Activated CD4-positive, alpha-beta memory T cell treated with anti-CD3 and anti-CD28 coated beads for 36 hours (primary cell): ENCODE data around the gene NINJ1. TPM values are rescaled to one million over a fixed set of nuclear protein-coding genes. Genes with fewer than 3 reads are reported as not detected.

Source experiments
- CTCF ChIA-PET: fragments of 350-600 bp; sonication (Branson Sonifier 250); formaldehyde crosslinking; loops from one replicate; lab custom pipeline; 2021; ENCODE audit warnings: antibody characterized with exemption, inconsistent platforms; lab: Charles Lee
- POLR2A ChIA-PET: fragments of 350-600 bp; sonication (Branson Sonifier 250); formaldehyde crosslinking; loops from one replicate; lab custom pipeline; 2021; ENCODE audit warnings: antibody characterized with exemption; lab: Charles Lee
- DNase-seq: peaks from one replicate; pipeline ENCODE4 v3.0.0-alpha.2; 2020
- H3K27ac Mint-ChIP-seq: one replicate; pipeline ENCODE4 v1.8.0; 2021; ENCODE audit warnings: mixed read lengths
- H3K27me3 Mint-ChIP-seq: one replicate; pipeline ENCODE4 v1.8.0; 2021; ENCODE audit warnings: mixed read lengths
- H3K36me3 Mint-ChIP-seq: one replicate; pipeline ENCODE4 v1.8.0; 2021; ENCODE audit warnings: mixed read lengths
- H3K4me1 Mint-ChIP-seq: one replicate; pipeline ENCODE4 v1.8.0; 2021; ENCODE audit warnings: low read depth, mixed read lengths
- H3K4me3 Mint-ChIP-seq: one replicate; pipeline ENCODE4 v1.8.0; 2021; ENCODE audit warnings: mild to moderate bottlenecking, mixed read lengths
- H3K9me3 Mint-ChIP-seq: one replicate; pipeline ENCODE4 v1.8.0; 2021; ENCODE audit warnings: mixed read lengths
- intact Hi-C: fragments of 100-400 bp; cut with micrococcal nuclease; formaldehyde crosslinking; loops from one replicate; pipeline ENCODE4 v1.15.1; 2023
- total RNA-seq, 2 experiments: library from RNA; stranded (reverse); gene quantifications; one replicate each; pipeline ENCODE4 v1.2.3, GENCODE V29; 2021

Gene NINJ1
- total RNA-seq, 2 experiments from 2014 or later = 77.9 to 82.0 TPM

DNA sequence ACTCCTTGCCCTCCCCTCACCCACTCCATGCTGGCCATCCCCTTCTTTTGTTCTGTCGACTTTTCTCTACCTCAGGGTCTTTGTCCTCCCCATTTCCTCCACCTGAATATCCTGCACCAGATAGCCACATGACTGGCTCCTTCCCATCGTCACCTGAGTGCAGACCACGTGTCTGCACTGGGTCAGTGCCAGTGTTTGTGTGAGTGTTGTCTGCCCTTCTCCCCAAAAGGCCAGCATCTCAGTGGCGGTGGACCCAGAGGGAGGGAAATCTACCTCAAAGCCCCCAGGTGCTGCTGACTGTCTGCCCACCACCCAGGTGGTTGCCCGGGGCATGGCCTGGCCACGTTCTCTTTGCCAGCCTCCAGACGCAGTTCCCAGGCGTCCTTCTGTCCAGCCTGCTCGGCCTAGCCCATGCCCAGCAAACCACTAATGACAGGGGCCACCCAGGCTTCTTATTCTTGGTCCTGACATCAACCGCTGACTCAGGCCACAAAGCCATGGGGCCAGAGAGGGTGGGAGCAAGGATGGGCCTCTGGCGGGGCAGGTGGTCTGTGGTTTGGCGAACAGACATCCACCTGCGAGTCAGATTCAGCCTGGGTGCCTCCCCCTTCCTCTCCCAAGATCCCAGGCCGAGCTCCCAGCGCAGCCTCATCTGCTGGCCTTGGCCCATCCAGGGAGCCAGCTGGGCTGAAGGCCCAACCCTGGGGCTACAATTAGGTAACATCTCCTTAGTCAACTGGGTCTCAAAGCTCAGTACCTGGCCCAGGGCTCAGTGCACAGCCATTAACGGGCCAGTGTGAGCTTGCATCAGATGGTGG lies 5.5 kb upstream of the NINJ1 start:
- intact Hi-C loops = loop anchor here (10.0 kb wide), 1 partner anchor 265 kb away; the partner anchor contains the start of gene ZNF484
- POLR2A ChIA-PET = no interaction called here
- H3K4me3 Mint-ChIP-seq = no peak overlapping the region
- H3K27me3 Mint-ChIP-seq = no peaks in the 10 kb centered on the region
- peaks cover 4% of the 10 kb centered on the region for H3K9me3 Mint-ChIP-seq
- no peak overlapping the region for H3K27ac Mint-ChIP-seq
- CTCF ChIA-PET = interaction anchor here (1.1 kb wide), 1 partner anchor 136 kb away, joined by 4 read pairs; no protein-coding TSS in a partner anchor
- H3K4me1 Mint-ChIP-seq = peaks cover 55% of the 10 kb centered on the region
- no peaks in the 10 kb centered on the region for H3K36me3 Mint-ChIP-seq
- no peak for DNase-seq

DNA sequence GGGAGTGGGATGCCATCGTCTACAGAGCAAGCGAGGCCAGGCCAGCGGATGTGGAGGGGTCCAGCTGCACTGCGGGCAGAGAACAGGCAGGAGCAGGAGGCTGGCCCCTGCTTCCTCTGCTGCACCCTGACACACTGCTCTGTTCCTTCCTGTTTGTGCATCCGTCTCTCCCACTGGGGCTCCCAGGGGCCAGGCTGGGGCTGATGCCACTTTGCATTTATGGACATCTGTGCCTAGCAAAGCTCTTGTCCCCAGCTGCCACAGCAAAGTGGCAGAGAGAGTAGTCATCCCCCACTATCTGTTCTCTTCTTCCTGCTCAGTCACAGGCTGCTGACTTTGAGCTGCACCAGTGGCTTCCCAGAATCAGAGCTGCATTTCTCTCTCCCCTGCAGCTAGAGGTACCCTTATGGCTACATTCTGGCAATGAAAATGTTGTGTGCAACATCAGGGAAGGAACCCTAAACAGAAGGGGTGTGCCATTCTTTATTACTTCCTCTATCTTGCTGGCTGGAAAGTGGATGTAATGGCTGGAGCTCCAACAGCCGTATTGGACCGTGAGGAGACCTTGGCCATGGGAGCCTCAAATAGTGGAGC lies 4.2 kb upstream of the NINJ1 start:
- Mint-ChIP-seq H3K4me1 (peaks cover 43% of the 10 kb centered on the region), H3K27ac (peak overlapping the region; percentile 39), H3K27me3 (no peaks in the 10 kb centered on the region), H3K4me3 (no peak overlapping the region), H3K9me3 (peaks cover 4% of the 10 kb centered on the region), H3K36me3 (no peaks in the 10 kb centered on the region)
- POLR2A ChIA-PET = no interaction called here
- intact Hi-C loops = no loop called here
- DNase-seq = no peak
- CTCF ChIA-PET = interaction anchor here (1.1 to 1.6 kb wide), 2 partner anchors 16 to 135 kb away, joined by 4 to 10 read pairs; no protein-coding TSS in a partner anchor

GRCh38 chr9:93137362-93137761 lies 3.3 kb upstream of the NINJ1 start:
- no peak for DNase-seq
- Mint-ChIP-seq H3K27me3 (no peaks in the 10 kb centered on the region), H3K27ac (no peak overlapping the region), H3K36me3 (peaks cover 9% of the 10 kb centered on the region), H3K4me3 (no peak overlapping the region), H3K9me3 (peaks cover 4% of the 10 kb centered on the region), H3K4me1 (peaks cover 47% of the 10 kb centered on the region)
- ChIA-PET CTCF (interaction anchor here (1.6 kb wide), 1 partner anchor 17 kb away, joined by 10 read pairs; no protein-coding TSS in a partner anchor), POLR2A (no interaction called here)
- intact Hi-C loops = no loop called here

GRCh38 chr9:93136011-93136440 lies 2.0 kb upstream of the NINJ1 start:
- intact Hi-C loops = no loop called here
- DNase-seq = no peak
- CTCF ChIA-PET = no interaction called here
- Mint-ChIP-seq H3K4me3 (no peak overlapping the region), H3K27ac (no peak overlapping the region), H3K36me3 (peaks cover 13% of the 10 kb centered on the region), H3K4me1 (peaks cover 53% of the 10 kb centered on the region), H3K27me3 (no peaks in the 10 kb centered on the region), H3K9me3 (peaks cover 4% of the 10 kb centered on the region)
- POLR2A ChIA-PET = no interaction called here

DNA sequence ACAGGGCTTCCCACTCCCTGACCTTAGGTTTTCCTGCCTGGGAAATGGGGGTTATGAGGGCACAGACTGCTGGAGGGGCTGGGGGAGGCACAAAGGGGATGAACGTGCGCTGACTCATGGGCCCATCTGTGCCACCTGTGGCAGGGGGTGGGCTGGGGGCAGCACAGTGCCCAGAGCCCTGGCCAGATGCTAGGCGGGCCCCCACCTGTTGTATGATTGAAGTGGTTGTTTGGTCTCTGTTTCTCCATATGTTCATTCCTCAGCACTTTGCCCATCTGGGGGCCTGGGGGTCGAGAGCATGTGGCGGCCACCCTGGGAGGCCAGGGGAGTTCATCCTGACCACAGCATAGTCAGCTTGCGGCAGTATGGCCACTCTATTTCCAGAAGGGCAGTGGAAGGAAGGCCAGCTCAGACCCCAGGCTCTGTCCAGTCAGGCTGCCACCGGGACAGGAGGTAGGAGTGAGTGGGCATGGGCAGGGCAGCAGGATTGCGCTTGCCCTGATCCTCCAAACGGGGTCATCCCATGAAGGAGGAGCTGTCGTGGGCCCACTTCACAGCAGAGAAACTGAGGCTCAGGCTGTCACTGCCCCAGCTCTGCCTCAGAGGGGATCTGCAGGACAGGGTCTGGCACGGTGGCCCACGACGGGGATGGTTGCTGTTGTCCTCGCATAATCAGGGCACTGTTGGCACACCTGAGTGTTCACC lies 841 bp upstream of the NINJ1 start:
- ChIA-PET CTCF (interaction anchor here (1.6 kb wide), 1 partner anchor 26 kb away, joined by 10 read pairs; no protein-coding TSS in a partner anchor), POLR2A (interaction anchor here (0.9 to 2.1 kb wide), 8 partner anchors 9 to 171 kb away, joined by 3 to 10 read pairs (median 6); no protein-coding TSS in a partner anchor)
- H3K4me3 Mint-ChIP-seq = peak overlapping the region; percentile 74
- intact Hi-C loops = loop anchor here (1.0 to 2.0 kb wide), 4 partner anchors 11 to 74 kb away; partner anchors contain the start of gene CARD19
- H3K27me3 Mint-ChIP-seq = no peaks in the 10 kb centered on the region
- no peak for DNase-seq
- H3K4me1 Mint-ChIP-seq = peaks cover 58% of the 10 kb centered on the region
- peaks cover 13% of the 10 kb centered on the region for H3K36me3 Mint-ChIP-seq
- H3K27ac Mint-ChIP-seq = peak overlapping the region; percentile 87
- H3K9me3 Mint-ChIP-seq = peaks cover 4% of the 10 kb centered on the region

GRCh38 chr9:93133681-93134014 lies 403 bp downstream of the NINJ1 start:
- Mint-ChIP-seq H3K4me1 (peaks cover 61% of the 10 kb centered on the region), H3K9me3 (peaks cover 4% of the 10 kb centered on the region), H3K27ac (peak overlapping the region; percentile 89), H3K36me3 (peaks cover 13% of the 10 kb centered on the region), H3K27me3 (no peaks in the 10 kb centered on the region), H3K4me3 (peak overlapping the region; percentile 94)
- ChIA-PET POLR2A (interaction anchor here (0.8 to 2.1 kb wide), 10 partner anchors 11 to 172 kb away, joined by 3 to 10 read pairs (median 6); no protein-coding TSS in a partner anchor), CTCF (interaction anchor here (0.9 to 1.6 kb wide), 3 partner anchors 23 to 74 kb away, joined by 3 to 10 read pairs (median 6); no protein-coding TSS in a partner anchor)
- intact Hi-C loops = loop anchor here (1.0 to 2.0 kb wide), 4 partner anchors 13 to 73 kb away; partner anchors contain the start of gene CARD19
- DNase-seq = no peak

DNA sequence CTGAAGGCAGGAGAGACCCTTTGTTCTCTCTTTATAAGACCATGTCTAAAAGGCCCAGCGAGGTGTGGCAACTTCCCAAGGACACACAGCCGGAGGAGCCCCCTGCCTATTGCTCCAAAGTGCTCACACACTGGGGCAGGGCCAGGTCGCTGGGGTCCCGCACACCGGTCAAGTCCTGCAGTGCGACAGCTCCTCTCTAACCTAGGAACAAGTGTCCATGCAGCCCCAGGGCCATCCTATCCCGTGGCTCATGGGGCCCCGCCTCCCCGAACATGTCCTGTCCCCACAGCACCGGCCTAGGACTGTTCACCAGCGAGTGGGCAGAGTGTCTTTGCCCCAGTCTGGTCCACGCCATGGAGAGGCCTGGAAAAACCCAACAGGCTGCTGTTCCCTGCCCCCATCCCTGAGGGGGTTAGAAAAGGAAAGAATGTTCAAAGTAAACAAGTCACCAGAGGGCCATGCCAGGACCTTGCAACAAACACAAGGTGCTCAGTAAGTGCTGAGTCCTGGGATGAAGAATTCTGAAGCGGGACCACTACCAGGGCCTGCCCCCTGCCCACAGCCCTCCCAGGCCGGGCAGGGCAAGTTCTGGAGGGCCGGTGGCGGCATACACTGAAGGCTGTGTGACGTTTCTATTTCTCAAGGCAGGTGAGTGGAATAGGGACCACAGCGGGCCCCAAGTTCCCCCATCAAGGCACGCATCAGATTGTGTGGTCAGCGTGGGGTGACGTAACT lies 938 bp downstream of the NINJ1 start:
- ChIA-PET POLR2A (interaction anchor here (1.0 to 2.1 kb wide), 9 partner anchors 11 to 171 kb away, joined by 3 to 10 read pairs (median 6); no protein-coding TSS in a partner anchor), CTCF (interaction anchor here (1.6 kb wide), 1 partner anchor 24 kb away, joined by 10 read pairs; no protein-coding TSS in a partner anchor)
- H3K4me3 Mint-ChIP-seq = peak overlapping the region; percentile 94
- no peaks in the 10 kb centered on the region for H3K27me3 Mint-ChIP-seq
- DNase-seq = peak; percentile 81
- peaks cover 61% of the 10 kb centered on the region for H3K4me1 Mint-ChIP-seq
- intact Hi-C loops = no loop called here
- peak overlapping the region; percentile 89 for H3K27ac Mint-ChIP-seq
- H3K9me3 Mint-ChIP-seq = no peaks in the 10 kb centered on the region
- peaks cover 13% of the 10 kb centered on the region for H3K36me3 Mint-ChIP-seq

DNA sequence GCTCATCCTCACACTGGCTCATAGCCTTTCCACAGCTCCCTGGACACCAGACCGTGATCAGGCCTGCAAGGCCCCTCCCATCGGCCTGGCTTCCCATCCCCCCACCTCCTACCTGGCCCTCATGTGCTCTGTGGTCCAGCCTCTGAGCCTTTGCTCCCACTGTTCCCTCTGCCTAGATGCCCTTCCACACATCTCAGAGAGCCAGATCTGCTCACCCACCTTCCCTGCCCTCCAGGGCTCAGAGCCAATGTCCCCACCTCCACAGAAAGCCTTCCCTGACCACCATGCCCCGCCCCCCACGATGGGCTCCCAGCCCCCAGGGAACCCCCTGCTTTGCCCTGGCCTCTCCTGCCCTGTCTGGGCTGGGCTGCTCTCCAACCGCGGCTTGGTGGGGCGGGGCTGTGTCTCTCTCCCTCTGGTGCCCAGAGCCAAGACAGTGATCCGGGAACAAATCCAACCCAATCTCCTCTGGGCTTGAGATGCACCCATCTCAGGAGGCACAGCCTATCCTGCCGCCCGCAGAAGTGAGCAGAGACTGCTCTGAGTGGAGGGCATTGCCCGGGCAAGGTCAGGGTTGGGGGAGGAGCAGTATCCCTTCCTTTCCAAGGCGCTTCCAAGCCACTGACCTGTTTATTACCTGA lies 1.6 kb downstream of the NINJ1 start:
- ChIA-PET CTCF (interaction anchor here (2.1 to 3.8 kb wide), 2 partner anchors 24 to 129 kb away, joined by 11 to 27 read pairs; no protein-coding TSS in a partner anchor), POLR2A (interaction anchor here (1.0 to 2.1 kb wide), 2 partner anchors 14 to 24 kb away, joined by 3 to 10 read pairs; no protein-coding TSS in a partner anchor)
- intact Hi-C loops = no loop called here
- H3K27me3 Mint-ChIP-seq = no peaks in the 10 kb centered on the region
- H3K4me1 Mint-ChIP-seq = peaks cover 63% of the 10 kb centered on the region
- peaks cover 13% of the 10 kb centered on the region for H3K36me3 Mint-ChIP-seq
- peak overlapping the region; percentile 89 for H3K27ac Mint-ChIP-seq
- no peaks in the 10 kb centered on the region for H3K9me3 Mint-ChIP-seq
- H3K4me3 Mint-ChIP-seq = peak overlapping the region; percentile 94
- DNase-seq = no peak

DNA sequence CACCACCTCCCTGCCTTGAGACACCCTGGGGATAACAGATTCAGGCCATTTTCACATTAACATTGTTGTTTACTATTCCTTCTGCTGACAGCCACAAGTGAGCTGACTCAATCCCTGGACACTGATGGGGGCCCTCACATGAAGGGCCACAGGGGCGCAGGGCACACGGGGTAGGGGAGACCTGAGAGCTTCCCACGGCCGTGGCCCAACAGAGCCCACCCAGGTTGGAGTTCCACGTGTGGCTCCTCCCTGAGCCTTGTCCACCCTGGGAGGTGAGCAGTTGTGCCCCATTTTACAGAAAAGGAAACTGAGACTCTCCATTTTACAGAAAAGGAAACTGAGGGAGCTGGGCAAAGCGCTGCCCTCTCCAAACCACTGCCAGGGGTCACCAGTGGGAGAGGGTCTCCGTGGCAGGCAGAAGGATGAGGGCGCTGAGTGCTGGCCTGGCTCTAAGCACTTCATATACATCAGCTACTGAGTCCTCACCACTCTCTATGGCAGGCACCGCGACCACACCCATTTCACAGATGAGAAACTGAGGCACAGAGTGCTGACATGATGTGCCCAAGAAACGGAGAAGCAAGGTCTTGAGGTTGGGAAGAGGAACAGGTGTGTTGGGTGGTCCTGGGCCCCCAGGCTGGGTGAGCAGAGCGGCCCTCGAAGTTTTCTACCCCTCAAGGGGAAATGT lies 2.3 kb downstream of the NINJ1 start:
- H3K27ac Mint-ChIP-seq = peak overlapping the region; percentile 89
- ChIA-PET CTCF (interaction anchor here (1.2 to 3.8 kb wide), 3 partner anchors 10 to 128 kb away, joined by 3 to 27 read pairs (median 11); no protein-coding TSS in a partner anchor), POLR2A (interaction anchor here (2.9 kb wide), 1 partner anchor 12 kb away, joined by 16 read pairs; no protein-coding TSS in a partner anchor)
- no peak for DNase-seq
- H3K27me3 Mint-ChIP-seq = no peaks in the 10 kb centered on the region
- H3K4me1 Mint-ChIP-seq = peaks cover 68% of the 10 kb centered on the region
- peak overlapping the region; percentile 94 for H3K4me3 Mint-ChIP-seq
- intact Hi-C loops = no loop called here
- H3K9me3 Mint-ChIP-seq = no peaks in the 10 kb centered on the region
- H3K36me3 Mint-ChIP-seq = peaks cover 13% of the 10 kb centered on the region
